Left kidney (tissue), 8 donors: ENCODE measurements around the gene MS4A2. TPM values are rescaled to one million over a fixed set of nuclear protein-coding genes. Genes with fewer than 3 reads are reported as not detected.
"Not testable (repeated sequence)": the region's sequence is repeated elsewhere in the genome, so short reads cannot be mapped to it uniquely, and the experiment has no call there.

Experiments used
- DNase-seq: peaks from one replicate; pipeline ENCODE4 v3.0.0-alpha.2; 2013
- long read RNA-seq, 8 donors: transcript quantifications; one replicate each; lab custom pipeline, GENCODE V29; 2026
- polyA plus RNA-seq: library from polyadenylated mRNA; unstranded; fragments of 120-200 nt; gene quantifications from one replicate; pipeline ENCODE4 v1.2.1, GENCODE V29; 2013; ENCODE audit not compliant: insufficient read length

Gene MS4A2
- polyA plus RNA-seq, result 0.07 TPM
- long read RNA-seq, donor 1, result 0 reads
- long read RNA-seq, donor 2, result 0 reads
- long read RNA-seq, donor 3, result 0 reads
- long read RNA-seq, donor 4, result 0 reads
- long read RNA-seq, donor 5, result 0 reads
- long read RNA-seq, donor 6, result 0 reads
- long read RNA-seq, donor 7, result 0 reads
- long read RNA-seq, donor 8, result 0 reads

DNA sequence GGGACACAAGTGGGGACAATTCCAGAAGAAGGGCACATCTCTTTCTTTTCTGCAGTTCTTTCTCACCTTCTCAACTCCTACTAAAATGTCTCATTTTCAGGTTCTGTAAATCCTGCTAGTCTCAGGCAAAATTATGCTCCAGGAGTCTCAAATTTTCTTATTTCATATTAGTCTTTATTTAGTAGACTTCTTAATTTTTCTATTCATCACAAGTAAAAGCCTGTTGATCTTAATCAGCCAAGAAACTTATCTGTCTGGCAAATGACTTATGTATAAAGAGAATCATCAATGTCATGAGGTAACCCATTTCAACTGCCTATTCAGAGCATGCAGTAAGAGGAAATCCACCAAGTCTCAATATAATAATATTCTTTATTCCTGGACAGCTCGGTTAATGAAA lies at the start of gene MS4A2:
TSS of gene MS4A2 (plus strand) at position 301 of the 400 bp plus-strand sequence. CDS start 102 bp downstream, outside the sequence.
- DNase-seq, result no peak

DNA sequence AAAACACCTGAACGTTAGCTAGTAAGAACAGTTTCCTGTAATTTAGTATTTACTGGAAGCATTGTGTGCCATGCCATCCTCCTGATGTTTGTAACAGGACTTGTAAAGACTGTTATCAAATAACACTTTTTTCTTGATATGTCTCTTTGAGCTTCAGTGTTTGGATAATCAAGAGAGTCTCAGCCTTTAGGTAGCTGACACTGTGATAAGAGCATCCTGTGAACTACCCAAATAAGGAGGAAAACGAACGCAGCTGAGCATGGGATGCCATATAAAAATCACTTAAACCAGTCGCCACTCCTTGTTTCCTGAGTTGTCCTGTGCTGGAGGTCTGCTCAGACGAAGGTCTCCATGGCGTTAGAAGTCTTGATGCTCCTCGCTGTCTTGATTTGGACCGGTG lies 48.4 kb upstream of the MS4A2 start, which contains the start of gene OOSP2:
TSS of gene OOSP2 (plus strand) at position 301 of the 400 bp plus-strand sequence. CDS start at position 352, 51 bp downstream.
- DNase-seq, result no peak

DNA sequence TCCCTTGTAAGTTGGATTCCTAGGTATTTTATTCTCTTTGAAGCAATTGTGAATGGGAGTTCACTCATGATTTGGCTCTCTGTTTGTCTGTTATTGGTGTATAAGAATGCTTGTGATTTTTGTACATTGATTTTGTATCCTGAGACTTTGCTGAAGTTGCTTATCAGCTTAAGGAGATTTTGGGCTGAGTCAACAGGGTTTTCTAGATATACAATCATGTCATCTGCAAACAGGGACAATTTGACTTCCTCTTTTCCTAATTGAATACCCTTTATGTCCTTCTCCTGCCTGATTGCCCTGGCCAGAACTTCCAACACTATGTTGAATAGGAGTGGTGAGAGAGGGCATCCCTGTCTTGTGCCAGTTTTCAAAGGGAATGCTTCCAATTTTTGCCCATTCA lies 38.0 kb upstream of the MS4A2 start:
- not testable (repeated sequence) for DNase-seq

DNA sequence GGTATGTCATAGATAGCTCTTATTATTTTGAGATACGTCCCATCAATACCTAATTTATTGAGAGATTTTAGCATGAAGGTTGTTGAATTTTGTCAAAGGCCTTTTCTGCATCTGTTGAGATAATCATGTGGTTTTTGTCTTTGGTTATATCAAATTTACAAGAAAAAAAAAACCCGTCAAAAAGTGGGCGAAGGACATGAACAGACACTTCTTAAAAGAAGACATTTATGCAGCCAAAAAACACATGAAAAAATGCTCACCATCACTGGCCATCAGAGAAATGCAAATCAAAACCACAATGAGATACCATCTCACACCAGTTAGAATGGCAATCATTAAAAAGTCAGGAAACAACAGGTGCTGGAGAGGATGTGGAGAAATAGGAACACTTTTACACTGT lies 37.6 kb upstream of the MS4A2 start:
- not testable (repeated sequence) for DNase-seq

DNA sequence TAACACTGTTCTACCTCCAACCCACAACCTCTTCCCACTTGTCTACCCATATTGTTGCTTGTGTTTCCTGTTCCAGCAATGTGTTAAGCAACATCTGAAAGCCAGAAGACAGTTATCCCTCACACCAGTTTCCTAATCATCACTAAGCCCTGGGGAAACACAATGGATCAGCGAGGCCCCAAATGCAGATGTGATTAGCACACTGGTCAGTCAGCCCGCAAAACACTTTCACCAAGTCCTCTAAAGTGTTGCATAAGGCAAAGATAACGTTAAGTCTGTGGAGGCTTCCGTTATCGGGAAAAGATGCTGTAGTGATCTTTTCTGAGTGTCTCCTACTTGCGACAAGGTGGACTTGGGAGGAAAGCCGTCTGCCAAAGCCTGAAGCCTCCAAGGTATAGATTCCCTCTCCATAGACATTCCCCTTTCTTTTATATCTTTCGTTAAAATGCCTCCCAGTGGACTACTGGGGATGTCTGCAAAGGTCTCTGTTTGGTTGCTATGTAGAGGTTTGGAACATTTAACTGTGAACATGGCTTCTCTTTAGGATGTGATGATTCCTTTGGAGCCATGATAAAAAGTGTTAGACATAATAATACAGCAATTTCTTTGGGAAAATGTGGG lies 32.0 kb upstream of the MS4A2 start, which contains the start of gene MS4A3:
TSS of gene MS4A3 (plus strand) at position 317 of the 621 bp plus-strand sequence. CDS start 4,496 bp downstream, outside the sequence.
- DNase-seq, result no peak

DNA sequence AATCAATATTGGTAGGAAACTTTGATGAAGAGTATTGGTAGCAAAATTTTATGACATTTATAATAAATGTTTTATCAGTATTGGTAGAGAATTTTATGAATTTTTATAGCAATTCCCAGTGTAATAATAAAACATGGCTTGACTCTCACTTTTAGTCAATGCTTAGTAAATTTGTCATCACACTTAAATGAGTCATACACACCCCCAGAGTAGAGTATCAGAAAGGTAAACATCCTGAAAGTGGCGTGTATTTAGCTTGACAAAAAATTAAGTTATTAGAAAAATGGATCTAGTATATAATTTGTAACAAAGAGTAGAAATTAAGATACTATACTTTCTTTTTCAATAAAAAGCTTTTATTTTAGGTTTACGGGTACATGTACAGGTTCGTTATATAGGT lies 29.4 kb upstream of the MS4A2 start:
- DNase-seq, result no peak

DNA sequence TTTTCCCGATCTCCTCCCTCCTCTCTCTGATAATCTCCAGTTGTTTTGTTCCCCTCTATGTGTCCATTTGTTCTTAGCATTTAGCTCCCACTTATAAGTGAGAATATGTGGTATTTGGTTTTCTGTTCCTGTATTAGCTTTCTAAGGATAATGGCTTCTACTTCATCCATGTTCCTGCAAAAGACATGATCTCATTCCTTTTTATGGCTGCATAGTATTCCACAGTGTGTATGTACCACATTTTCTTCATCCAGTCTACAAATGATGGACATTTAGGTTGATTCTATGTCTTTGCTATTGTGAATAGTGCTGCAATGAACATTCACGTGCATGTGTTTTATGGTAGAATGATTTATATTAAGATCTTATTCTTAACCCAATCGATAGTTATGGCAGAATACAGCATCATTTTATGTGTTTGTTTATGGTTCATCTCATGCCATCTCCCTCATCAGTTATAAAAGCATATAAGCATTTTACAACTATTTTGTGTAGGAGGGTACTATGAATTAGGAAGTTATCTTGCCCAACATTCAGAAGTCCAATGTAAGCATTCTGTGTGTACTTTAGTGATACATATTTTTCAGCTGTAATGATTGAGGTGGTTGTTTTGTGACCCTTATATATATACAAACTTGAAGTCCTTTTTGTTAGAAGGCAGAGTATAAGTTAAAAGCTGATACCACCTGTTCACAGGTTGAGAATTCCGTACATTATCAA lies 28.8 kb upstream of the MS4A2 start:
- DNase-seq, result no peak

DNA sequence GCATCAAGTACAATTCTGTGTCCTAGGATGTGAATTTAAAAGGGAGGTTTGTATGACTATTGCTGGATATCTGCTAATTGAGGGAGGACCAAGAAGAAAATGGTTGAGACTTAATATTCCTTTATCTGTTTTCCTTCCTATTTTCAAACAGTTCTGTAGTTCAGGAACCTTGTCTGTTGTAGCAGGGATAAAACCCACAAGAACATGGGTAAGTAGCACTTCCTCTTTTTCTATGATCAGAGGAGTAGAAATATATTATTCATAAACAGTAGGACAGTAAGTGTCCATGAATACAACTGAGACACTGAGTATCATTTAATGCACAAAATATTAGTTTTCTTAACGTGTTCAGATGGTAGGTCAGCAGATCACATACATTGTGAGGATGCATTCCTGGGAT lies 24.4 kb upstream of the MS4A2 start:
- no peak for DNase-seq

DNA sequence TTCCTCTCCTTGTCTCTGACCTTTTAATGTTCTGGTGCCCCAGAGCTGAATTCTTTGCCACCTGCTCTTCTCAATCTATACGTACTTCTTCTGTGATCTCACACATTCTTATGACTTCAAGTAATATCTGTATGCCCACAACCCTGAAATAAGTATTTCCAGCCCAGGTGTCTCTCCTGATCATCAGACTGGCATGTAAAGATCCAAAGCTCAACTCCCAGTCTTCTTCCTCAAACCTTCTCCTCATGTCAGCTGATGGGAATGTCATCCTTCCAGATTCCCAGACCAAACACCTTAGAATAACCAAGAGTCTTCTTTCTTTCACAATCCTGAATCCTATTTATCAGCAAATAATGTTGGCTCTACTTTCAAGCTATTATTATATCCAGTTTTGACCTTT lies 22.7 kb upstream of the MS4A2 start:
- no peak for DNase-seq

DNA sequence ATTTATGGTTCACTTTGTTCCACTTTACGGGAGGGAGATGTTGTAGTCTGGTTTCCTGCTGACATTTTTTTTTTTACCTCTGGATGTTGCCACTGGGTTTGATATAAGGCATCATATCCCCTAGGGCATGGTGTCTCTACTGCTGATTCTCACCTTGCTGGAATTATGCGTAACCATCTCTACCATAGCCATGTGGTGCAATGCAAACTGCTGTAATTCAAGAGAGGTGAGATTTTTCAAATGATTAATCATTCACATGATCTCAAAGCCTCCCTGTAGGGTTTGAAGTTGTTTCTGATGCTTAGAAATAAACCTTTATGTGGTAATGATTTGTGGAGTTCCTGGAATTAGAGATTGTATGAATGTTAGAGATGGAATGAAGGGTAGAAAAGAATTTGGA lies 19.0 kb upstream of the MS4A2 start:
- DNase-seq, result no peak

DNA sequence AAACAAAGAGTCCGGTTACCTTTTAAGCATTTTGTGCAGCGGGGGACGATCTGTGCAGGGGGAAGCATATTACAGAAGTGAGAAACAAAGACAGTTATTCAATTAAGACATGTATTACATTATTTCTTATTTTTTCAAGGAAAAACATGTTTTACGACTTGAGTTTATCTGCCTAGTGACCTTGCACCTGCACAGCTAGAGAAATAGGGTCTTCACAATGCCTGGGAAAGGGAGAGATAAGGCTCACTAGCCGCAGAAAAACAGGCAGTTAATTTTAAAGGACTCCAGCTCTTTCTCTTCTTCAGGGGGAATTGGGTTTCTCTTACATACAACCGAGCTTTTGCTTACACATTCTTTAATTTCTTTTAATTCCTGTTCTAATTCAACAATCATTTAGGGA lies 16.8 kb upstream of the MS4A2 start:
- DNase-seq, result not testable (repeated sequence)

DNA sequence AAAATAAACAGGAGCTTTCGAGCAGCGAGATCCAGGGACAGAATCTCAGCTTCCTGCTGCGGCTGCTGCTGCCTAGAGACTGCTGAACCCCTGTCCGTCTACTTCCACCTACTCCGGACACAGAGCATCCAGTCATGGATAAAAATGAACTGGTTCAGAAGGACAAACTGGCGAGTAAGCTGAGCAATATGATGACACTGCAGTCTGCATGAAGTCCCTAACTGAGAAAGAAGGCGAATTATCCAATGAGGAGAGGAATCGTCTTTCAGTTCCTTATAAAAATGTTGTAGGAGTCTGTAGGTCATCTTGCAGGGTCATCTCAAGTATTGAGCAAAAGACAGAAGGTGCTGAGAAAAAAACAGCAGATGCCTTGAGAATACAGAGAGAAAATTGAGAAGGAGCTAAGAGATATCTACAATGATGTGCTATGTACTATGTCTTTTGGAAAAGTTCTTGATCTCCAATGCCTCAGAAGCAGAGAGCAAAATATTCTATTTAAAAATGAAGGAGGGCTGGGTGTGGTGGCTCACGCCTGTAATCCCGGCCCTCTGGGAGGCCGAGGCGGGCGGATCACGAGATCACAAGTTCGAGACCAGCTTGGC lies 11.1 kb upstream of the MS4A2 start:
- DNase-seq, result no peak

DNA sequence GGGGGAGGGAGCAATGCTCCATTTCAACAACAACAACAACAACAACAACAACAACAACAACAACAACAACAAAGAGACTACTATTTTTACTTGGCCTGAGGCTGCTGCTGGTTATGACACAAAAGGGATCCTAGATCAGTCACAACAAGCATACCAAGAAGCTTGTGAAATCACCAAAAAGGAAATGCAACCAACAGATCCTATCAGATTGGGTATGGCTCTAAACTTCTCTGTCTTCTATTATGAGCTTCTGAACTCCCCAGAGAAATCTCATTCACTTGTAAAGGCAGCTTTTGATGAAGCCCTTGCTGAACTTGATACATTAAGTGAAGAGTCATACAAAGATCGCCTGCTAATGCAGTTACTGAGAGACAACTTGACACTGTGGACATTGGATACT lies 10.5 kb upstream of the MS4A2 start:
- no peak for DNase-seq

DNA sequence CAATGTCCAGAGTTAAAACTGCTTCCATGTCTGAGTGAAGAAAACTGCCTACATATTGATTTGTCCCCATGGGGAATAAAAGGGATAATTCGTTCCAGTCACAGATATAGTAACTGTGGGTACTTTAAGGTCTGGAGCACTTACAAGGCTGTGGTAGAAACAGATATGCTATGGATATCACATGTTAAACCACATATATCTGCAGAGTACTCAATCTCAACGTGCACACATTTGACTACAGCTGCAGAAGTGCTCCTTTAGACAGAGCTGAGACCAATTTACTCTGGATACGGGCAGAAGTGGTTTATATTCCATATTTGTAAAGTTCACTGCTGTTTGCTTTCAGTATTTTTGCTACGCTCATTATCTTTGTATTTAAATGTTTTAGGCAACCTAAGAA lies 9.7 kb upstream of the MS4A2 start:
- no peak for DNase-seq

DNA sequence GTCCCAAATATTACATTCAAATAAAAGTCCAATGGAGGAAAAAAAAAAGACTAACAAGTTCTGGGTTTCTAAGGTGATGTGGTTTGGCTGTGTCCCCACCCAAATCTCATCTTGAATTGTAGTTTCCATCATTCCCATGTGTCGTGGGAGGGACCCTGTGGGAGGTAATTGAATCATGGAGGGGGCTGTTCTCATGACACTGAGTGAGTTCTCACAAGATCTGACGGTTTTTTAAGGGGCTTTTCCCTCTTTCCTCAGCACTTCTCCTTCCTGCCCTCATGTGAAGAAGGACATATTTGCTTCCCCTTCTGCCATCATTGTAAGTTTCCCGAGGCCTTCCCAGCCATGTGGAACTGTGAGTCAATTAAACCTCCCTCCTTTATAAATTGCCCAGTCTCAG lies 7.9 kb upstream of the MS4A2 start:
- no peak for DNase-seq

DNA sequence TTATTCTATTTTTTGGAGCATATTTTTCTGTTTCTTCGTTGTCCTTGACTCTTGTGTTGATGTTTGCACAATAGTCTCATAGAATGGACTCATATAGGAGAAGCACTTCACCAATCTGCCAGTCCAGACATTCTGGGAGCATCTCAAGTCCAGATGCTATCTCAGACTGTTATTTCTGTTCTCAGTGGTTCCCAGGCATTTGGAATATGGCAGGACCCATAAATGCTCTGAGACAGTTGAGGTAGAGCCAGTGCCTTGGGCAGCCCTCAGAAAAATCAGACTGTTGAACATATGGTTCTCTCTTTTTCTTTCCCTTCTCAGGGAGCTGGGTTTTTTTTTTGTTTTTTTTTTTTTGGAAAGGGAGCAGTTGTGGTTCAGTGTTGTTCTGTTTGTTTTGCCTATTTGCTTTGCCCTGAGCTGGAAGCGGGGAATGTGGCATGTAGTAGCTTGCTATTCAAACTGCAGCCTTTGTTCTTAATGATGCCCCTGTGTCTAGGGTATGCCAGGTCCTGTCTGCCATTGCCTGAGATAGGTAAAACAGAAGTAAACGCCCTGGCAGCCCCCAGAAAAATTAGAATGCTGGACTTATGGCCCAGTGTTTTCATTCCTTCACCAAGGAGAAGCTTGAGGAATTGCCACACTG lies 3.7 kb upstream of the MS4A2 start:
- no peak for DNase-seq

DNA sequence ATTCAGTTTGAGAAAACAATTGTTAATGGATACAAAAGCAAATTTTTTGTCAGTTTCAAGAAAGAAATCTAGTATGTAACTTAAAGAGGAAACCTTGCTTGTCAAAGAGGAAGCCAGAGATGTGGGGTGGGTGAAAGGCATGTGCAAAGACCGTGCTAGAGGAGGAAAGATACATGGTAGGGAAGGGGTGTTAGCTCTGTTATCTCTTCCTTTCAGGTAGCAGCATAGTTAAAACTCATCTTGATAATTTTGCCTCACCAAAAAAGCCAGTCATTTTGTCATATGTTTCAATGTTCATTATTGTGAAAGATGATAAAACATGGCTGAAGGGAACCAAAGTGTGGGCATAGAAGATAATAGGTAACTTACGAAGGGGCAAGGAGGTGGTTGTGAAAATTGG lies 2.6 kb upstream of the MS4A2 start:
- DNase-seq, result no peak

DNA sequence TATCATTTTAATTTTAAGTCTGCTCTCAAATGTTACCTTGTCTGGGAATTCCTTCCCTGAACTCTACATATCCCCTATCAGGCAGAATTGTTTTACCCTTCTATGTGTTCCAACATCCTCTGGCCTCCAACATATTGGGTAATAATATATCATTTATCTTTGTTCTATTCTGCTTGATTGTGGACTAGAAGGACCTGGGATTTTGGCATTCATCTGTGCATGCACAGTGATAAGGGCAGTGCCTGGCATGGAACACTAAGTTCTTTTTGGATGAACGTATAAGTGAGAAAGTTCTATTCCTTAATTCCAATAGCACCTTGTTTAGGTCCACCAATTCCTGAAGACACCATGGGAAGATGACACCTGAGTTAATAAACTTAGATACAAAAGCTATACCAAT lies 1.2 kb upstream of the MS4A2 start:
- DNase-seq, result no peak

DNA sequence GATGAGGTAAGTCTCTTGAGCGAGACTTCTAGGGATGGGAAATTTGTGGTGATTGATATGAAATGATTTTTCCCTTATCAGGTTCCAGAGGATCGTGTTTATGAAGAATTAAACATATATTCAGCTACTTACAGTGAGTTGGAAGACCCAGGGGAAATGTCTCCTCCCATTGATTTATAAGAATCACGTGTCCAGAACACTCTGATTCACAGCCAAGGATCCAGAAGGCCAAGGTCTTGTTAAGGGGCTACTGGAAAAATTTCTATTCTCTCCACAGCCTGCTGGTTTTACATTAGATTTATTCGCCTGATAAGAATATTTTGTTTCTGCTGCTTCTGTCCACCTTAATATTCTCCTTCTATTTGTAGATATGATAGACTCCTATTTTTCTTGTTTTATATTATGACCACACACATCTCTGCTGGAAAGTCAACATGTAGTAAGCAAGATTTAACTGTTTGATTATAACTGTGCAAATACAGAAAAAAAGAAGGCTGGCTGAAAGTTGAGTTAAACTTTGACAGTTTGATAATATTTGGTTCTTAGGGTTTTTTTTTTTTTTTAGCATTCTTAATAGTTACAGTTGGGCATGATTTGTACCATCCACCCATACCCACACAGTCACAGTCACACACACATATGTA lies 7.1 kb downstream of the MS4A2 start:
- no peak for DNase-seq

DNA sequence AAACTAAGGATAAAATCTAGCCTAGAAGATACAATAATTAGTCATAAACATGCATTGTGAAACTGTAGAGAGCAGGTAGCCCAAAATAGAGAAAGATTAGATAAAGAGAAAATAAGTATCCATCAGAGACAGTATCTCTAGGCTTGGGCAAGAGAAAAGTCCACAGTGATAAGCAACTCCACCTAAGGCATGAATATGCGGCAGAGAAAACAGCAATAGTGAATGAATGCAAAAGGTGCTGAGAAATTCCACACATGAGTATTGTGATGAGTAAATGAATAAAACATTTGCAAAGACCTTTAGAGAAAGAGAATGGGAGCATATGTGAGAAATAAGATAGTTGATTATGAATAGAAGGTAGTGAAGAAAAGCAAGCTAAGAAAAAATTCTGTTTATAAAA lies 8.7 kb downstream of the MS4A2 start:
- no peak for DNase-seq

DNA sequence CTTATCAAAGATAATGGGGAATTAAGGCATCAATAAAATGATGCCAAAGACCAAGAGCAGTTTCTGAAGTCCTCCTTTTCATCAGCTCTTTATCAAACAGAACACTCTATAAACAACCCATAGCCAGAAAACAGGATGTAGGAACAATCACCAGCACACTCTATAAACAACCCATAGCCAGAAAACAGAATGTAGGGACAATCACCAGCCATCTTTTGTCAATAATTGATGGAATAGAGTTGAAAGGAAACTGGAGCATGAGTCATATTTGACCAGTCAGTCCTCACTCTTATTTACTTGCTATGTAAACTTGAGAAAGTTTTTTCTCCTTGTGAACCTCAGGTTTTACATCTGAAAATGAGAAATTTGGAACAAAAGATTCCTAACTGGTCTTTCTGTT lies 10.0 kb downstream of the MS4A2 start:
- DNase-seq, result no peak

DNA sequence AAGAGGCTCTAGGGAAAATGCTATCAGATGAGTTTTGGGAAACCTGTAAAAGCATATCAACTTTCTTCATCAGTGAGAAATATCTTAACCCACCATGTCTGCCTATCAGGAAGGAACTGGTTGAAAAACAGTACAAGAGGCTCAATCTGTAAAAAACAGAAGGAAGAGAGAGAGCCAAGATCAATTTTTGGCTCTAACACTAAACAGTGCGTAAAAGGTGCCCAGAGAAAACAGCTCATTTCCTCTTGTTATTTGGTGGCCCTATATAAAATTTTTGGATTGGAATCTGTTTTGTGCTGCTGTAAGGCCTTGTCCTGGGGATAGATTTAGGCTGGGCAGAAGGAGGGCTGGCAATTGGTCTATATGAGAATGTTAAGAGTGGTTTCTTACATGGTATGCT lies 12.1 kb downstream of the MS4A2 start:
- no peak for DNase-seq
